A172 (cell line): Measurements from ENCODE around the gene PPFIBP2. TPM values are rescaled to one million over a fixed set of nuclear protein-coding genes. Genes with fewer than 3 reads are reported as not detected.

Experiments used
- DNase-seq: peaks from one replicate; pipeline ENCODE4 v3.0.0-alpha.2; 2015; ENCODE audit warnings: low spot score
- total RNA-seq: library from RNA; depleted of rRNA; stranded (reverse); fragments of >200 nt; shearing (Covaris generic); gene quantifications from 2 replicates; pipeline ENCODE4 v1.2.3, GENCODE V29; 2014

The PPFIBP2 gene
- total RNA-seq, 1 experiment from 2014 or later: 3.1 TPM

- no peak for DNase-seq
Observed at GRCh38 chr11:7577291-7578190, 63.7 kb downstream of the PPFIBP2 start.

GRCh38 chr11:7578276-7578955 lies 64.6 kb downstream of the PPFIBP2 start:
- DNase-seq: no peak

- DNase-seq: no peak
Observed at GRCh38 chr11:7579361-7579791, 65.6 kb downstream of the PPFIBP2 start.

GRCh38 chr11:7581021-7581590 lies 67.3 kb downstream of the PPFIBP2 start:
- DNase-seq: no peak

GRCh38 chr11:7582338-7582985 lies 68.7 kb downstream of the PPFIBP2 start:
- DNase-seq: no peak

- no peak for DNase-seq
Observed at GRCh38 chr11:7583248-7583647, 69.4 kb downstream of the PPFIBP2 start.

- no peak for DNase-seq
Observed at GRCh38 chr11:7584910-7585309, 71.1 kb downstream of the PPFIBP2 start.

GRCh38 chr11:7585816-7586215 lies 72.0 kb downstream of the PPFIBP2 start:
- DNase-seq: no peak

- DNase-seq: no peak
Observed at GRCh38 chr11:7586376-7586775, 72.6 kb downstream of the PPFIBP2 start.

GRCh38 chr11:7587712-7588111 lies 73.9 kb downstream of the PPFIBP2 start:
- no peak for DNase-seq

- DNase-seq: no peak
Observed at GRCh38 chr11:7589861-7590260, 76.1 kb downstream of the PPFIBP2 start.

GRCh38 chr11:7590529-7590928 lies 76.7 kb downstream of the PPFIBP2 start:
- no peak for DNase-seq

- no peak for DNase-seq
Observed at GRCh38 chr11:7591107-7591894, 77.5 kb downstream of the PPFIBP2 start.

GRCh38 chr11:7591987-7592386 lies 78.2 kb downstream of the PPFIBP2 start:
- no peak for DNase-seq

- DNase-seq: peak; percentile 13
Observed at GRCh38 chr11:7592711-7593110, 78.9 kb downstream of the PPFIBP2 start.

GRCh38 chr11:7593481-7593880 lies 79.7 kb downstream of the PPFIBP2 start:
- DNase-seq: no peak

GRCh38 chr11:7595016-7595866 lies 81.4 kb downstream of the PPFIBP2 start:
- DNase-seq: no peak

GRCh38 chr11:7595951-7596350 lies 82.2 kb downstream of the PPFIBP2 start:
- DNase-seq: no peak

GRCh38 chr11:7596975-7597391 lies 83.2 kb downstream of the PPFIBP2 start:
- no peak for DNase-seq

GRCh38 chr11:7597620-7598019 lies 83.8 kb downstream of the PPFIBP2 start:
- no peak for DNase-seq
